Measurements from ENCODE around the gene ADAMTS2. TPM values are rescaled to one million over a fixed set of nuclear protein-coding genes. Genes with fewer than 3 reads are reported as not detected.

The ADAMTS2 gene
- total and polyA plus RNA-seq, 2 donors: 22.8 to 80.9 TPM

DNA sequence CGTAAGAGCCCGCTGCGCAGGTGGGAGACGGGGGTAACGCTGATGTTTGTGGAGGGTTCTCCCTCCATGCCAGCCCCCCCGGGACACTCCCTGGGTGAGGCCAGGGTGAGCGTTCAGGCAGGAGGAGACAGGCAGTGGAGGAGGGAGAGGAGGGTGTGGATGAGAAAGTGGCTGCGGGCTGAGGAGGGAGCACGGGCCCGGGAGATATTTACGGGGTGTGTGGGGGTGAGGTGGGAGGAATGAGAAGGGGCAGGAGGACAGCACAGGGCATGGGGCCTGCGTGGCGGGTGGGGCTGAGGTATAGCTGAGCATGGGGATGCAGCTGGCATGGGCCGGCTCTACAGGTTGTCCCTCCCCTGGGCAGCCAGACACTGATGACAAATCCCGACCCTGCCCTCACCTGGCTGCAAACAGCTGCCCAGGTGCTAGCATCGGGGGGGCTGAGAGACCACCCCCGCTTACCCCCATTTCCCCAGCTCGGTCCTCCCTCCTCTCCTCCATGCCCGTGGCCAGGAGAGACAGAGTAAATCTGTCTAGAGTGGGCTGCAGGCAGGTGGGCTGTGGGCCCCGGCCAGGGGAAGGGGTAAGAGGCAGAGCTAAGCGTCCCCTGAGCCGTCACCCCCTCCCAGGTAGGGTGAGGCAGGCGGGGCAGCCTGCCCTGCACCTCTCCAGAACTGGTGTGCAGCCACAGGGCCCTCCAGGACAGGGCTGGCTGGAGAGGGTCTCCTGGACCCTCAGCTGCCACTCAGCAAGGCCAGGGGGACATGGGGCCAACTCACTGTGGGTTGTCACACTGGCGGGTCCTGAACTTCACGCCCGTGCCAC, 205.9 kb downstream of the ADAMTS2 start:
- Histone ChIP-seq H3K36me3 (ENCODE audit: insufficient read depth) (no peaks in the 10 kb centered on the region), H3K27ac (ENCODE audit: low read depth) (no peak overlapping the region), H3K4me1 (ENCODE audit: insufficient read depth) (no peaks in the 10 kb centered on the region), H3K4me3 (ENCODE audit: low read depth, low read length) (no peak overlapping the region)
- 82% methylated on average over 26 of the region's 26 CpGs for WGBS
- DNase-seq (ENCODE audit: extremely low spot score): no peak

- Histone ChIP-seq H3K27ac (ENCODE audit: low read depth) (no peak overlapping the region), H3K36me3 (ENCODE audit: insufficient read depth) (no peaks in the 10 kb centered on the region), H3K4me1 (ENCODE audit: insufficient read depth) (no peaks in the 10 kb centered on the region), H3K4me3 (ENCODE audit: low read depth, low read length) (no peak overlapping the region)
- whole genome bisulfite sequencing: 83% methylated on average over 23 of the region's 23 CpGs
- no peak for DNase-seq (ENCODE audit: extremely low spot score)
Observed at GRCh38 chr5:179138568-179138925, 206.7 kb downstream of the ADAMTS2 start.

DNA sequence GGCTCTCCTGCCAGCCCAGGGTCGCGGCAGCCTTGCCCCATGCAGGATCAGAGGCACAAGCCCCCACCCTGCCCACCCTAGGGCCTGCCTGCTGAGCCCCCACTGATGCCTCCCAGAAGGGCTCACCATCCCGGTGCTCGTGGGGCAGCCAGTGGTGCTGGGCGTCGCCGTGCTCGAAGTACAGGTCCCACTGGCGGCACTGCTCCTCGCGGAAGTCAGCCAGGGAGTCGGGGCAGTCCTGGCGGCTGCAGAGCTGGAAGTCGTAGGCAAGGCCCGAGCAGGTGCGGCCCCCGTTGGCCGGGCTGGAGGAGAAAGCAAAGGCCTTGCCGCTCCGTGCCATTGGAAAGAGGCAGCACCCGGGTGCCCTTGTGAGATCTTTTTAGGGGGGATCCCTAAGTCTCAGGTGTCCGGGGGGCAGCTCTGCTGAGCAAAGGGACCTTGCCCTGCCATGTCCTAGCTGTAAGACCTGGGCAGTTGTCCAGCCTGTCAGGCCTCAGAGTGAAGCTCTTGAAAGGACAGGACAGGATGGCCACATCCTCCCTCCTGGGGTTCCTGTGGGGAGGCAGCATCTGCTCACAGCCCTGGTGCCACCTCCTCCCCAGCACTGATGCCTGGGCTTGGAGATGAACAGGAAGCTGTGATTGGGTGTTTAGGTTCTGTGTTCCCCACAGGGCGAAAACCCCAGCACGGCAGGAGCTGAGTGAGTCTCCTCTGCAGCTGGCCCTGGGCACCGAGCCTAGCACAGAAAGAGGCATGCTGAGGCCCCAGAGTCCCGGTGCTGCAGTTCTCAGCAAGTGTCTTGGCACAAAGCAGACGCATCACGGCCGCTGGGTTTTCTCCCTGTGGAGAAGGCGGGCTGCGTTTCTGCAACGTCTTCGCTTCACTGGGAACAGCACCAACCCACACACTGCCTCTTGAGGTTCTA, 207.4 kb downstream of the ADAMTS2 start:
- no peak for DNase-seq (ENCODE audit: extremely low spot score)
- no peak overlapping the region for H3K27ac ChIP-seq (ENCODE audit: low read depth)
- no peak overlapping the region for H3K4me3 ChIP-seq (ENCODE audit: low read depth, low read length)
- H3K4me1 ChIP-seq (ENCODE audit: insufficient read depth): no peaks in the 10 kb centered on the region
- WGBS: 86% methylated on average over 33 of the region's 33 CpGs
- H3K36me3 ChIP-seq (ENCODE audit: insufficient read depth): no peaks in the 10 kb centered on the region

- Histone ChIP-seq H3K4me1 (ENCODE audit: insufficient read depth) (no peaks in the 10 kb centered on the region), H3K27ac (ENCODE audit: low read depth) (no peak overlapping the region), H3K36me3 (ENCODE audit: insufficient read depth) (no peaks in the 10 kb centered on the region), H3K4me3 (ENCODE audit: low read depth, low read length) (no peak overlapping the region)
- no peak for DNase-seq (ENCODE audit: extremely low spot score)
- 74% methylated on average over 13 of the region's 13 CpGs for WGBS
Observed at GRCh38 chr5:179137016-179137642, 208.1 kb downstream of the ADAMTS2 start.

GRCh38 chr5:179135441-179136215, 209.6 kb downstream of the ADAMTS2 start:
- 93% methylated on average over 20 of the region's 20 CpGs for WGBS
- Histone ChIP-seq H3K4me1 (ENCODE audit: insufficient read depth) (no peaks in the 10 kb centered on the region), H3K4me3 (ENCODE audit: low read depth, low read length) (no peak overlapping the region), H3K36me3 (ENCODE audit: insufficient read depth) (no peaks in the 10 kb centered on the region), H3K27ac (ENCODE audit: low read depth) (no peak overlapping the region)
- no peak for DNase-seq (ENCODE audit: extremely low spot score)

DNA sequence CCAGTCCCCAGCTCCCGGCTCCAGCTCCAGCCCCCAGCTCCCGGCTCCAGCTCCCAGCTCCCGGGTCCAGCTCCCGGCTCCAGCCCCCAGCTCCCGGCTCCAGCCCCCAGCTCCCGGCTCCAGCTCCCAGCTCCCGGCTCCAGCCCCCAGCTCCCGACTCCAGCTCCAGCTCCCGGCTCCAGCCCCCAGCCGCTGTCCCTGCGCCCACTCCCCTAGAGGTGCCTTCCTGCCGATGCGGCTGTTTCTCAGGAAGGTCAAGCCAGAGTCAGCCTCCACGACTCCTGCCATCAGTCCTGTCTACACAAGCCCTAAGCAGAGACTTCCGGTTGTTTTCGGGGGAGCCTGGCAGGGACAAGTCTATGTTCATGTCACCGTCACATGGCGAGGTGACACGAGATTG, 210.3 kb downstream of the ADAMTS2 start:
- no peak overlapping the region for H3K4me3 ChIP-seq (ENCODE audit: low read depth, low read length)
- 91% methylated on average over 19 of the region's 19 CpGs for WGBS
- no peak for DNase-seq (ENCODE audit: extremely low spot score)
- no peaks in the 10 kb centered on the region for H3K4me1 ChIP-seq (ENCODE audit: insufficient read depth)
- H3K27ac ChIP-seq (ENCODE audit: low read depth): no peak overlapping the region
- H3K36me3 ChIP-seq (ENCODE audit: insufficient read depth): no peaks in the 10 kb centered on the region

- no peak for DNase-seq (ENCODE audit: extremely low spot score)
- no peak overlapping the region for H3K4me3 ChIP-seq (ENCODE audit: low read depth, low read length)
- peaks cover 2% of the 10 kb centered on the region for H3K36me3 ChIP-seq (ENCODE audit: insufficient read depth)
- H3K4me1 ChIP-seq (ENCODE audit: insufficient read depth): no peaks in the 10 kb centered on the region
- 92% methylated on average over 16 of the region's 16 CpGs for WGBS
- H3K27ac ChIP-seq (ENCODE audit: low read depth): no peak overlapping the region
Observed at GRCh38 chr5:179134511-179134910, 210.8 kb downstream of the ADAMTS2 start.

- Histone ChIP-seq H3K36me3 (ENCODE audit: insufficient read depth) (peaks cover 2% of the 10 kb centered on the region), H3K4me1 (ENCODE audit: insufficient read depth) (no peaks in the 10 kb centered on the region), H3K4me3 (ENCODE audit: low read depth, low read length) (no peak overlapping the region), H3K27ac (ENCODE audit: low read depth) (no peak overlapping the region)
- DNase-seq (ENCODE audit: extremely low spot score): no peak
- WGBS: 88% methylated on average over 23 of the region's 23 CpGs
Observed at GRCh38 chr5:179132586-179133355, 212.5 kb downstream of the ADAMTS2 start.

DNA sequence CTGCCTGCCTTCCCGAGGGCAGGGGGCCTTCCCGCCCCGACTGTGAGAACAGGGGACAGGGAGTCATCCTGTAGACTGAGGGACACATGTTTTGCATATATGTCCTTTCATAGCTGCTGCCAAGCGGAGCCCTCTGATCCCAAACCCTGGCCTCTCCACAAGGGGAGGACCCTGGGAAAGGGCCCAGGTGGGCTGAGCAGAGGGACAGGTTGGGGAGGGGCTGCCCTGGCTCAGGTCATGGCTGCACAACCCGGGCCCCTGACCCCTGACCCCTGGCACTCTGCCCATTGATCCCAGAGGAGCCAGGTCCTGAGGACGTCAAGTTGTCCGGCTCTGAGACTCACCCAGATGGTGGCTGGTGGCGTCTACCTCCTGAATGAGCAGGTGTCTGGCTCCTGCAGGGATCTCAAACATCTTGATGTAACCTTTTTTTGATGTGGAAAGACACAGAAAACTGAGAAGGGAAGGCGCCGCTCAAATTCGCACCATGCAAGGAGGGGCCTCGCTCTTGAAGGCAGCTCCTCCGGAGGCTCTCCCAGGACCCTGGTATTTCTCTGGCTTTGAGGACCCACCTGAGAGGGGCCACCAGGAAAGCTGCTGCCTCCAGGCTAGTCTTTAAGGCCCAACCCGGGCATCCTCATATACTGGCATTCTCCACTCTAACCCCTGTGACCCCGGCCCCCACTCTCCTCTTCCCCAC, 213.2 kb downstream of the ADAMTS2 start:
- Histone ChIP-seq H3K4me1 (ENCODE audit: insufficient read depth) (no peaks in the 10 kb centered on the region), H3K36me3 (ENCODE audit: insufficient read depth) (peaks cover 2% of the 10 kb centered on the region), H3K4me3 (ENCODE audit: low read depth, low read length) (no peak overlapping the region), H3K27ac (ENCODE audit: low read depth) (no peak overlapping the region)
- 83% methylated on average over 15 of the region's 15 CpGs for WGBS
- no peak for DNase-seq (ENCODE audit: extremely low spot score)

DNA sequence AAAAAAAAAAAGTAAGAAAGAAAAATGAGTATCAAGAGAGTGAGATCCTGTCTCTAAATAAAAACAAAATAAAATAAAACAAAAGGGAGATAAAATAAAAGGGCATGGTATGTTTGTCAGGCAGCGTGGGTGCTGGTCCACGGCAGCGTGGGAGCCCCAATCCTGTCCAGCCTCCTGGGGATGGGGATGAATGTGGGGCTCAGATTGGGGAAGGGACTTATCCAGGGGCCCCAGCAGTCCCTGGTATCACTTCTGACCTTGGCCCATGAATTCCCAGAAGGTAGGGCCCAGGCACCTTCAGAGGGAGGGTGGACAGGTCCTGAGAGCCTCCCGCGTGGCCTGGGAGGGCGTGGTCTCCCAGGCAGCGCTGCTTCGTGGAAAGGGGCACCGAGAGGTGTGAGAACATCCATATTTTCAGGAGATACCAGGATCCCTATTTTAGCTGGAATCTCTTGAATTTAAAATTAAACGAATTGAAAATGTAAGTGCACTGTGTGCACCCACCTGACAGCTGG, 213.9 kb downstream of the ADAMTS2 start:
- H3K27ac ChIP-seq (ENCODE audit: low read depth): no peak overlapping the region
- 90% methylated on average over 10 of the region's 10 CpGs for WGBS
- H3K4me1 ChIP-seq (ENCODE audit: insufficient read depth): no peaks in the 10 kb centered on the region
- H3K4me3 ChIP-seq (ENCODE audit: low read depth, low read length): no peak overlapping the region
- H3K36me3 ChIP-seq (ENCODE audit: insufficient read depth): peaks cover 2% of the 10 kb centered on the region
- DNase-seq (ENCODE audit: extremely low spot score): no peak

- H3K4me1 ChIP-seq (ENCODE audit: insufficient read depth): no peaks in the 10 kb centered on the region
- DNase-seq (ENCODE audit: extremely low spot score): no peak
- no peak overlapping the region for H3K4me3 ChIP-seq (ENCODE audit: low read depth, low read length)
- peaks cover 2% of the 10 kb centered on the region for H3K36me3 ChIP-seq (ENCODE audit: insufficient read depth)
- 89% methylated on average over 14 of the region's 14 CpGs for WGBS
- H3K27ac ChIP-seq (ENCODE audit: low read depth): no peak overlapping the region
Observed at GRCh38 chr5:179130101-179130681, 215.1 kb downstream of the ADAMTS2 start.
